Sigmoid colon (tissue), 4 donors: ENCODE data around the gene MUC5B.

ENCODE experiments used
- EP300 ChIP-seq, 4 donors: sonication (generic); formaldehyde crosslinking; IDR thresholded peaks; one replicate each; pipeline ENCODE4 v1.6.1; 2017; ENCODE audit warnings: antibody characterized with exemption in 4 of 4
- POLR2A ChIP-seq, 2 donors: fragments of 450-650 bp; IDR thresholded peaks; one replicate each; pipeline ENCODE4 v1.6.1; 2016; ENCODE audit warnings: antibody characterized with exemption in 2 of 2, mild to moderate bottlenecking in 2 of 2, moderate library complexity in 2 of 2
- TF ChIP-seq, protein P1 (sequence below), 4 experiments: fragments of 450-650 bp in 3 of 4; fragments of 200-600 bp in 1 of 4; IDR thresholded peaks; one replicate each; pipeline ENCODE4 v1.5.1; 2016 to 2019; ENCODE audit warnings: antibody characterized with exemption in 4 of 4, mild to moderate bottlenecking in 3 of 4, moderate library complexity in 2 of 4

DNA sequence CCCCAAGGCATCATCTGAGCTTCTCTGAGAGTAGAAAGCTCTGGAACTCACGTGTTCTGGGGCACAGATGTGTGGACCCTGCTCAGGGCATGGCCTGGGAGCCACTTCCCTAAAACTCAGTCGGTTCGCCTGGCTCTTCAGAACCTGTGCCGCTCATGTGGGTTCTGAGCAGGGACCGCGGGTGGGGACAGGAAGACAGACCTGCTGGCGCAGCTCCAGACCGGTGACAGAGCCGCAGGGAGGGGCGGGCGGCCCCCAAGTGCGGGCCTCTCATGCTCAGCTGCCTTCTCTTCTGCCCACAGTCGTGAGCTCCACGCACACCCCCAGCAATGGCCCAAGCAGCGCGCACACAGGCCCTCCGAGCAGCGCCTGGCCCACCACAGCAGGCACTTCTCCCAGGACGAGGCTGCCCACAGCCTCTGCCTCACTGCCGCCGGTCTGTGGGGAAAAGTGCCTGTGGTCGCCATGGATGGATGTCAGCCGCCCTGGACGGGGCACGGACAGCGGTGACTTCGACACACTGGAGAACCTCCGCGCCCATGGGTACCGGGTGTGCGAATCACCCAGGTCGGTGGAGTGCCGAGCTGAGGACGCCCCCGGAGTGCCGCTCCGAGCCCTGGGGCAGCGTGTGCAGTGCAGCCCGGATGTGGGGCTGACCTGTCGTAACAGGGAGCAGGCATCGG, 40.9 kb upstream of the MUC5B start:
- TF ChIP-seq, protein P1, sequence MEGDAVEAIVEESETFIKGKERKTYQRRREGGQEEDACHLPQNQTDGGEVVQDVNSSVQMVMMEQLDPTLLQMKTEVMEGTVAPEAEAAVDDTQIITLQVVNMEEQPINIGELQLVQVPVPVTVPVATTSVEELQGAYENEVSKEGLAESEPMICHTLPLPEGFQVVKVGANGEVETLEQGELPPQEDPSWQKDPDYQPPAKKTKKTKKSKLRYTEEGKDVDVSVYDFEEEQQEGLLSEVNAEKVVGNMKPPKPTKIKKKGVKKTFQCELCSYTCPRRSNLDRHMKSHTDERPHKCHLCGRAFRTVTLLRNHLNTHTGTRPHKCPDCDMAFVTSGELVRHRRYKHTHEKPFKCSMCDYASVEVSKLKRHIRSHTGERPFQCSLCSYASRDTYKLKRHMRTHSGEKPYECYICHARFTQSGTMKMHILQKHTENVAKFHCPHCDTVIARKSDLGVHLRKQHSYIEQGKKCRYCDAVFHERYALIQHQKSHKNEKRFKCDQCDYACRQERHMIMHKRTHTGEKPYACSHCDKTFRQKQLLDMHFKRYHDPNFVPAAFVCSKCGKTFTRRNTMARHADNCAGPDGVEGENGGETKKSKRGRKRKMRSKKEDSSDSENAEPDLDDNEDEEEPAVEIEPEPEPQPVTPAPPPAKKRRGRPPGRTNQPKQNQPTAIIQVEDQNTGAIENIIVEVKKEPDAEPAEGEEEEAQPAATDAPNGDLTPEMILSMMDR (IDR thresholded peaks at IDR 0.05): no peak
- TF ChIP-seq POLR2A (IDR thresholded peaks at IDR 0.05) (no peak), EP300 (IDR thresholded peaks at IDR 0.05) (no peak)
